H1 (cell line): ENCODE results near the gene MRPS27. TPM values are rescaled to one million over a fixed set of nuclear protein-coding genes. Genes with fewer than 3 reads are reported as not detected.

ENCODE experiments used
- CTCF ChIA-PET: fragments of 300-600 bp; sonication (Branson Sonifier 250); formaldehyde crosslinking; loops from one replicate; lab custom pipeline; 2021; ENCODE audit not compliant: partially characterized antibody; lab: Charles Lee
- POLR2A ChIA-PET: fragments of 300-600 bp; sonication (Branson Sonifier 250); formaldehyde crosslinking; loops from one replicate; lab custom pipeline; 2021; ENCODE audit warnings: inconsistent platforms; ENCODE audit not compliant: partially characterized antibody; lab: Charles Lee
- DNase-seq, 2 experiments: peaks; one replicate each; pipeline versions ENCODE4 v3.0.0 to v3.0.0-alpha.2; 2010 to 2022; ENCODE audit warnings: low spot score in 2 of 2, low read depth in 1 of 2, mixed read lengths in 1 of 2
- FAIRE-seq: peaks from 2 replicates; lab custom pipeline; 2011; peaks lifted over from hg19 to GRCh38; lab: Jason Lieb, UNC
- H2AFZ ChIP-seq: 2 replicates; pipeline ENCODE4 v1.8.1; 2012; ENCODE audit warnings: low read length, inconsistent platforms
- H2AK5ac ChIP-seq: 2 replicates; pipeline ENCODE4 v1.6.1; 2013; ENCODE audit warnings: low read depth, low read length
- H2BK120ac ChIP-seq: replicated peaks from 2 replicates; pipeline ENCODE3; 2013; ENCODE audit warnings: low read depth, low read length, inconsistent platforms
- H2BK12ac ChIP-seq: 2 replicates; pipeline ENCODE4 v1.6.1; 2013; ENCODE audit warnings: low read depth, low read length
- H2BK15ac ChIP-seq: 2 replicates; pipeline ENCODE4 v1.6.1; 2013; ENCODE audit warnings: low read length
- H2BK20ac ChIP-seq: 2 replicates; pipeline ENCODE4 v1.6.1; 2013; ENCODE audit warnings: low read length
- H2BK5ac ChIP-seq: 2 replicates; pipeline ENCODE4 v1.6.1; 2013; ENCODE audit warnings: low read depth, low read length
- H3K14ac ChIP-seq: 2 replicates; pipeline ENCODE4 v1.6.1; 2013; ENCODE audit warnings: inconsistent platforms; ENCODE audit not compliant: insufficient read length
- H3K18ac ChIP-seq: 2 replicates; pipeline ENCODE4 v1.6.1; 2013; ENCODE audit warnings: low read length; ENCODE audit errors: extremely low read depth
- H3K23ac ChIP-seq: 2 replicates; pipeline ENCODE4 v1.6.1; 2013; ENCODE audit warnings: inconsistent platforms; ENCODE audit not compliant: insufficient read length
- H3K23me2 ChIP-seq: 2 replicates; pipeline ENCODE4 v1.6.1; 2013; ENCODE audit warnings: low read depth, low read length
- H3K27ac ChIP-seq: 2 replicates; pipeline ENCODE4 v1.6.1; 2011; ENCODE audit warnings: low read depth, low read length, inconsistent platforms
- H3K27me3 ChIP-seq, 4 experiments: replicated peaks in 1 of 4; 1 replicate in 1 of 4; 2 replicates in 3 of 4; pipeline versions ENCODE4 v1.6.1 to v1.8.1; 2011 to 2013; ENCODE audit warnings: low read length in 3 of 4, mild to moderate bottlenecking in 3 of 4, inconsistent platforms in 2 of 4, mixed read lengths in 2 of 4, moderate library complexity in 1 of 4; ENCODE audit not compliant: control insufficient read depth in 3 of 4, insufficient read depth in 3 of 4; ENCODE audit errors: extremely low read depth in 1 of 4
- H3K36me3 ChIP-seq, 4 experiments: 2 replicates each; pipeline versions ENCODE4 v1.6.1 to v1.8.1; 2011 to 2013; ENCODE audit warnings: mild to moderate bottlenecking in 4 of 4, low read length in 3 of 4, moderate library complexity in 2 of 4, control low read depth in 1 of 4, inconsistent platforms in 1 of 4; ENCODE audit not compliant: insufficient read depth in 4 of 4, control insufficient read depth in 2 of 4
- H3K4ac ChIP-seq: replicated peaks from 2 replicates; pipeline ENCODE3; 2013; ENCODE audit warnings: low read length, low read depth, mixed read lengths, inconsistent platforms; ENCODE audit not compliant: insufficient read length
- H3K4me1 ChIP-seq, 4 experiments: replicated peaks in 1 of 4; 1 replicate in 1 of 4; 2 replicates in 3 of 4; pipeline versions ENCODE4 v1.6.1 to v1.8.1; 2011 to 2013; ENCODE audit warnings: low read length in 3 of 4, inconsistent platforms in 2 of 4, mixed read lengths in 1 of 4; ENCODE audit not compliant: insufficient read depth in 4 of 4, control insufficient read depth in 3 of 4
- H3K4me2 ChIP-seq, 2 experiments: 2 replicates each; pipeline versions ENCODE4 v1.6.1 to v1.8.1; 2011 to 2013; ENCODE audit warnings: low read depth in 2 of 2, low read length in 2 of 2, control low read depth in 1 of 2, inconsistent platforms in 1 of 2, mild to moderate bottlenecking in 1 of 2; ENCODE audit not compliant: insufficient read depth in 1 of 2
- H3K4me3 ChIP-seq, 4 experiments: fragments of 200-600, 300-600 bp in 1 of 4; sonication (generic), shearing (Covaris generic), sonication (Bioruptor Twin) in 1 of 4; 2 replicates each; pipeline versions ENCODE4 v1.5.1 to v1.8.1; 2011 to 2016; ENCODE audit warnings: low read length in 4 of 4, low read depth in 3 of 4, control low read depth in 2 of 4, inconsistent platforms in 2 of 4, mild to moderate bottlenecking in 2 of 4, mixed read lengths in 1 of 4, moderate library complexity in 1 of 4; ENCODE audit not compliant: insufficient read depth in 2 of 4; ENCODE audit errors: extremely low read depth in 1 of 4
- H3K56ac ChIP-seq: replicated peaks from 2 replicates; pipeline ENCODE3; 2013; ENCODE audit warnings: low read depth, mild to moderate bottlenecking, mixed read lengths, low read length, inconsistent platforms; ENCODE audit not compliant: insufficient read length
- H3K79me1 ChIP-seq: 2 replicates; pipeline ENCODE4 v1.6.1; 2013; ENCODE audit warnings: low read depth, low read length, control low read depth
- H3K79me2 ChIP-seq, 2 experiments: 2 replicates each; pipeline versions ENCODE4 v1.6.1 to v1.8.1; 2012 to 2013; ENCODE audit warnings: low read length in 2 of 2, mild to moderate bottlenecking in 2 of 2, inconsistent platforms in 1 of 2; ENCODE audit not compliant: insufficient read depth in 2 of 2, control insufficient read depth in 1 of 2
- H3K9ac ChIP-seq, 4 experiments: replicated peaks in 1 of 4; 1 replicate in 1 of 4; 2 replicates in 3 of 4; pipeline versions ENCODE4 v1.6.1 to v1.8.1; 2011 to 2013; ENCODE audit warnings: low read depth in 3 of 4, low read length in 3 of 4, control low read depth in 2 of 4, mild to moderate bottlenecking in 2 of 4, moderate library complexity in 2 of 4, inconsistent platforms in 1 of 4; ENCODE audit errors: extremely low read depth in 1 of 4
- H3K9me3 ChIP-seq, 2 experiments: 2 replicates each; pipeline versions ENCODE4 v1.6.1 to v1.8.1; 2012 to 2013; ENCODE audit warnings: mild to moderate bottlenecking in 2 of 2, moderate library complexity in 2 of 2, control low read depth in 1 of 2, inconsistent platforms in 1 of 2, low read depth in 1 of 2, low read length in 1 of 2, mixed read lengths in 1 of 2; ENCODE audit not compliant: insufficient read depth in 2 of 2
- H4K20me1 ChIP-seq, 2 experiments: replicated peaks in 1 of 2; 2 replicates each; pipeline versions ENCODE3 to v1.8.1; 2011 to 2013; ENCODE audit warnings: inconsistent platforms in 2 of 2, low read length in 2 of 2, mild to moderate bottlenecking in 1 of 2; ENCODE audit not compliant: insufficient read depth in 2 of 2, control insufficient read depth in 1 of 2
- H4K5ac ChIP-seq: 2 replicates; pipeline ENCODE4 v1.6.1; 2013; ENCODE audit warnings: low read length, low read depth, mixed read lengths, inconsistent platforms; ENCODE audit not compliant: insufficient read length
- H4K8ac ChIP-seq: 2 replicates; pipeline ENCODE4 v1.8.0; 2013; ENCODE audit warnings: mild to moderate bottlenecking, moderate library complexity, low read length, inconsistent platforms; ENCODE audit not compliant: insufficient read depth; ENCODE audit errors: extremely low read depth
- H4K91ac ChIP-seq: replicated peaks from 2 replicates; pipeline ENCODE3; 2013; ENCODE audit warnings: low read length, mixed read lengths, inconsistent platforms; ENCODE audit not compliant: insufficient read length
- EP300 ChIP-seq, 2 experiments: IDR thresholded peaks; 1 replicate in 1 of 2; 2 replicates in 1 of 2; pipeline ENCODE4 v1.6.1; 2011 to 2012; ENCODE audit warnings: low read depth in 2 of 2, low read length in 2 of 2, mild to moderate bottlenecking in 2 of 2, borderline replicate concordance in 1 of 2, inconsistent platforms in 1 of 2, moderate library complexity in 1 of 2
- FOSL1 ChIP-seq: IDR thresholded peaks from 2 replicates; pipeline ENCODE4 v1.6.1; 2011; ENCODE audit warnings: mild to moderate bottlenecking, low read depth, low read length, moderate library complexity; ENCODE audit not compliant: insufficient read depth
- GTF2F1 ChIP-seq: IDR thresholded peaks from 2 replicates; pipeline ENCODE4 v1.6.1; 2012; ENCODE audit warnings: low read depth, low read length, improper control_type of control experiment, borderline replicate concordance
- JUND ChIP-seq: IDR thresholded peaks from 2 replicates; pipeline ENCODE4 v1.6.1; 2011; ENCODE audit warnings: mild to moderate bottlenecking, improper control_type of control experiment, low read length
- PHF8 ChIP-seq: fragments of 200-600 bp; sonication (generic); conservative IDR thresholded peaks from 2 replicates; pipeline ENCODE4 v1.7.1; 2012; ENCODE audit warnings: low read depth, mild to moderate bottlenecking, inconsistent platforms, low read length, moderate library complexity
- POLR2AphosphoS5 ChIP-seq: IDR thresholded peaks from 2 replicates; pipeline ENCODE4 v1.6.1; 2011; ENCODE audit warnings: low read depth, low read length
- SRF ChIP-seq: IDR thresholded peaks from 2 replicates; pipeline ENCODE4 v1.6.1; 2011; ENCODE audit warnings: mild to moderate bottlenecking, low read depth, low read length, moderate library complexity
- YY1 ChIP-seq: IDR thresholded peaks from 2 replicates; pipeline ENCODE4 v1.6.1; 2011; ENCODE audit warnings: low read depth, mild to moderate bottlenecking, low read length
- WGBS, 2 experiments: shearing (Covaris generic) in 1 of 2; methylation state at CpG; one replicate each; pipeline versions ENCODE4 v1.1.6 to v1.1.7; 2013 to 2015; ENCODE audit warnings: low lambda C conversion rate in 2 of 2, mixed read lengths in 2 of 2, inconsistent platforms in 1 of 2, low coverage in 1 of 2, missing lambda C conversion rate in 1 of 2; ENCODE audit not compliant: insufficient replicate concordance in 2 of 2, insufficient coverage in 1 of 2, insufficient read length in 1 of 2; ENCODE audit errors: extremely low coverage in 1 of 2, missing lambda C conversion rate in 1 of 2; 5-methylcytosine and 5-hydroxymethylcytosine counted together
- polyA plus RNA-seq, 7 experiments: library from polyadenylated mRNA; depleted of rRNA in 3 of 7; stranded (reverse) in 5 of 7; unstranded in 2 of 7; fragments of >200 nt in 5 of 7; fragments of 200-250 nt in 2 of 7; gene quantifications; 1 replicate in 5 of 7; 2 replicates in 1 of 7; 4 replicates in 1 of 7; pipeline versions ENCODE4 v1.2.1 to v1.2.3, GENCODE V29; 2011 to 2013; ENCODE audit warnings: missing spikeins in 2 of 7, mixed read lengths in 2 of 7
- total RNA-seq: library from RNA; stranded (reverse); fragmentation: NEBNext Ultra II Directional; extraction: Animal tissue kit (Norgen Biotek cat#: 25700); gene quantifications from 2 replicates; pipeline ENCODE4 v1.2.1, GENCODE V29; 2021

MRPS27 gene
- total and polyA plus RNA-seq, 2 of the 8 experiments (the other 6 are each of a cell fraction or from before 2014, with no cell fraction given), result 93.2 to 102 TPM

DNA sequence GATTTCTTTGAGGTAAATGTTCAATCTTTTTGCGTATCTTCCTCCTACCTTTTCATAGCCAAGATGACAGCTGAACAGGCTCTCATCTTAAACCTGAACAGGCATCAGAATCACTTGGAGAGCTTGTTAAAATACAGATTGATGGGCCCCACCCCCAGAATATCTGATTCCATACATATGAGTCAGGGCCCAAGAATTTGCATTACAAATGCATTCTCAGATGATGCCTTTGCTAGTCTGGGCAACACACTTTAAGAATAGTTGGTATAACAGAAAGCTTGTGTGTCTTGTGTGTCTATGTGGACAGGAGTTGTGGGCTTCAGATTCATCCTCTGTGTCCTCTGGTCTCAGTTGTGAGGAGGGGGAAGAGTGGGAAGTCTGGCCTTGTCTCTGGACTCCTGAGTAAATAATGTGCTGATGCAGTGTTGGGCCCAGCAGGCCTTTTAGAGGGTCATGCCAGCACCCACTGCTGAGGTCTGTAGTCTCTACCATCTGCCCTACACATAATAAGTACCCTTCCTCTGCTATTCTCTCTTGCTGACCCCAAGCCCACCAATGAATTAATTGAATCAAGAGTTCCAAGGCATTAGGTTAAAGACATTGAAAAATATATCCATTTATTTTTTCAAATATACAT is 43.2 kb upstream of the MRPS27 start:
- no peak overlapping the region for H3K9ac ChIP-seq
- H3K9me3 ChIP-seq, result no peaks in the 10 kb centered on the region
- no peak overlapping the region for H3K56ac ChIP-seq
- no peak overlapping the region for H2BK120ac ChIP-seq
- peak overlapping the region; percentile 55; the same call in 1 of the 2 replicates for H2BK12ac ChIP-seq
- TF ChIP-seq SRF (no peak), POLR2AphosphoS5 (no peak), PHF8 (no peak), JUND (peak; percentile 83), GTF2F1 (no peak), EP300 (IDR thresholded peaks at IDR 0.05; ENCODE audit: borderline replicate concordance in 1 of 2, low read depth in 2 of 2, low read length in 2 of 2) (no peak), FOSL1 (no peak), YY1 (no peak)
- no peaks in the 10 kb centered on the region for H3K23me2 ChIP-seq
- no peak overlapping the region for H2BK15ac ChIP-seq
- ChIA-PET POLR2A (interaction anchor here (0.8 to 2.0 kb wide), 2 partner anchors 11 to 40 kb away, joined by 3 to 6 read pairs; no protein-coding TSS in a partner anchor), CTCF (interaction anchor here (0.7 to 1.0 kb wide), 2 partner anchors 40 to 192 kb away, joined by 3 read pairs; no protein-coding TSS in a partner anchor)
- no peak overlapping the region; the same call in 1 of the 2 replicates for H3K18ac ChIP-seq
- no peak overlapping the region for H4K91ac ChIP-seq
- no peak overlapping the region for H3K4me3 ChIP-seq
- no peak overlapping the region for H2AK5ac ChIP-seq
- FAIRE-seq (peak; percentile 45), DNase-seq (no peak)
- no peak overlapping the region for H3K14ac ChIP-seq
- H2BK20ac ChIP-seq, result no peak overlapping the region
- peak overlapping the region; percentile 90; the same call in 1 of the 2 replicates for H2BK5ac ChIP-seq
- H4K8ac ChIP-seq, result no peak overlapping the region
- no peak overlapping the region for H3K23ac ChIP-seq
- WGBS, 2 experiments, result 81% methylated on average over 1 of the region's 1 CpG; no CpG with 5 or more reads in 1 of the 2 experiments
- no peak overlapping the region for H3K4ac ChIP-seq
- peak overlapping the region; percentile 4 to 22; a peak in 1 of 4 replicates for H3K4me2 ChIP-seq
- peaks cover 0 to 6% (median 4%) of the 10 kb centered on the region in 4 experiments; a peak in 4 of 7 replicates for H3K4me1 ChIP-seq
- H3K36me3 ChIP-seq, result peaks cover 0 to 20% (median 8%) of the 10 kb centered on the region in 4 experiments; a peak in 5 of 8 replicates
- H4K20me1 ChIP-seq, result no peaks in the 10 kb centered on the region
- no peak overlapping the region for H2AFZ ChIP-seq
- no peak overlapping the region for H4K5ac ChIP-seq
- peak overlapping the region; percentile 65 for H3K27ac ChIP-seq
- H3K79me1 ChIP-seq, result no peaks in the 10 kb centered on the region
- H3K27me3 ChIP-seq, result no peaks in the 10 kb centered on the region
- no peaks in the 10 kb centered on the region for H3K79me2 ChIP-seq
